Measurements from ENCODE around the gene FKBP8.

GRCh38 chr19:18507021-18507726 lies 36.2 kb downstream of the FKBP8 start:
- TF ChIP-seq POLR2A (IDR thresholded peaks at IDR 0.05; ENCODE audit: low read depth, low read length) (no peak), RFX5 (IDR thresholded peaks at IDR 0.05; ENCODE audit: low read depth, low read length) (no peak), CTCF (conservative IDR thresholded peaks at IDR 0.05; ENCODE audit: low read depth, low read length) (no peak), RAD21 (IDR thresholded peaks at IDR 0.05; ENCODE audit: low read length) (no peak), FOS (IDR thresholded peaks at IDR 0.05; ENCODE audit: low read depth, low read length) (no peak)

Data from IMR-90 (cell line).